Endodermal cell (in vitro differentiated cells): ENCODE measurements around the gene IGFBP6. TPM values are rescaled to one million over a fixed set of nuclear protein-coding genes. Genes with fewer than 3 reads are reported as not detected.
A peak's percentile ranks its signal among the peaks of the same experiment; 100 is the strongest.

Experiments
- DNase-seq: peaks from one replicate; pipeline ENCODE4 v3.0.0-alpha.2; 2017
- H3K27ac ChIP-seq: 2 replicates; pipeline ENCODE4 v1.5.1; 2013; ENCODE audit warnings: mild to moderate bottlenecking, low read depth, low read length, moderate library complexity
- H3K27me3 ChIP-seq: 2 replicates; pipeline ENCODE4 v1.6.1; 2013; ENCODE audit warnings: mild to moderate bottlenecking, low read length, moderate library complexity; ENCODE audit not compliant: insufficient read depth, control insufficient read depth, poor library complexity, severe bottlenecking
- H3K36me3 ChIP-seq: 2 replicates; pipeline ENCODE4 v1.7.0; 2013; ENCODE audit warnings: mild to moderate bottlenecking, low read length, moderate library complexity; ENCODE audit not compliant: control insufficient read depth, insufficient read depth
- H3K4me1 ChIP-seq: one replicate; pipeline ENCODE4 v1.7.0; 2013; ENCODE audit warnings: low read length; ENCODE audit not compliant: control insufficient read depth, insufficient read depth
- H3K4me3 ChIP-seq: 2 replicates; pipeline ENCODE4 v1.5.1; 2013; ENCODE audit warnings: mild to moderate bottlenecking, low read length, moderate library complexity
- H3K9ac ChIP-seq: 2 replicates; pipeline ENCODE4 v1.6.1; 2013; ENCODE audit warnings: mild to moderate bottlenecking, low read length, moderate library complexity; ENCODE audit not compliant: poor library complexity, severe bottlenecking; ENCODE audit errors: extremely low read depth
- H3K9me3 ChIP-seq: 2 replicates; pipeline ENCODE4 v1.6.1; 2013; ENCODE audit warnings: mild to moderate bottlenecking, low read length, moderate library complexity; ENCODE audit not compliant: control insufficient read depth
- H3K27ac Mint-ChIP-seq: 2 replicates; pipeline ENCODE4 v1.8.0; 2020; ENCODE audit warnings: mixed read lengths
- H3K27me3 Mint-ChIP-seq: 2 replicates; pipeline ENCODE4 v1.8.0; 2021; ENCODE audit warnings: mild to moderate bottlenecking, mixed read lengths; ENCODE audit not compliant: insufficient read depth
- H3K36me3 Mint-ChIP-seq: 2 replicates; pipeline ENCODE4 v1.8.0; 2020; ENCODE audit warnings: low read depth, mixed read lengths
- H3K4me1 Mint-ChIP-seq: 2 replicates; pipeline ENCODE4 v1.8.0; 2020; ENCODE audit warnings: mixed read lengths
- H3K4me3 Mint-ChIP-seq: 2 replicates; pipeline ENCODE4 v1.8.0; 2020; ENCODE audit warnings: mild to moderate bottlenecking, moderate library complexity, mixed read lengths
- H3K9me3 Mint-ChIP-seq: 2 replicates; pipeline ENCODE4 v1.8.0; 2020; ENCODE audit warnings: mild to moderate bottlenecking, mixed read lengths
- CTCF ChIP-seq: fragments of 200-600 bp; sonication (generic); conservative IDR thresholded peaks from 2 replicates; pipeline ENCODE4 v1.5.0; 2021; ENCODE audit warnings: antibody characterized with exemption, mild to moderate bottlenecking
- WGBS, 2 experiments: methylation state at CpG; one replicate each; pipeline versions ENCODE4 v1.1.5 to v1.1.7; 2013; ENCODE audit warnings: missing lambda C conversion rate in 2 of 2, mixed read lengths in 1 of 2; ENCODE audit not compliant: insufficient coverage in 1 of 2, insufficient read length in 1 of 2; 5-methylcytosine and 5-hydroxymethylcytosine counted together
- total RNA-seq, 2 donors: library from RNA; stranded (reverse); fragmentation: NEBNext Ultra II Directional in 1 of 2; extraction: Animal tissue kit (Norgen Biotek cat#: 25700) in 1 of 2; gene quantifications; 2 replicates in 1 of 2; 3 replicates in 1 of 2; pipeline ENCODE4 v1.2.1, GENCODE V29; 2021

Gene IGFBP6
- total RNA-seq, 2 donors from 2014 or later: 21.7 to 48.4 TPM

- peak; percentile 41 for DNase-seq
- Mint-ChIP-seq H3K4me3 (no peak overlapping the region), H3K27me3 (peaks cover 9% of the 10 kb centered on the region), H3K36me3 (no peaks in the 10 kb centered on the region), H3K9me3 (peaks cover 4% of the 10 kb centered on the region), H3K27ac (no peak overlapping the region), H3K4me1 (peaks cover 42% of the 10 kb centered on the region)
- 93 to 100% methylated on average over 1 to 3 of the region's 3 CpGs for WGBS, 2 experiments
- Histone ChIP-seq H3K27ac (no peak overlapping the region), H3K27me3 (peaks cover 1% of the 10 kb centered on the region), H3K4me3 (no peak overlapping the region), H3K36me3 (no peaks in the 10 kb centered on the region), H3K4me1 (peaks cover 23% of the 10 kb centered on the region), H3K9ac (no peak overlapping the region), H3K9me3 (peaks cover 10% of the 10 kb centered on the region)
- TF ChIP-seq CTCF: no peak
Observed at GRCh38 chr12:53103860-53104305, 6.4 kb downstream of the IGFBP6 start.

- no peaks in the 10 kb centered on the region for H3K27me3 ChIP-seq
- H3K4me1 Mint-ChIP-seq: peaks cover 36% of the 10 kb centered on the region
Observed at GRCh38 chr12:53105256-53105655, 7.8 kb downstream of the IGFBP6 start.

GRCh38 chr12:53105712-53106439 lies 8.4 kb downstream of the IGFBP6 start:
- H3K4me3 ChIP-seq: no peak overlapping the region
- peak; percentile 35 for DNase-seq
- 84 to 88% methylated on average over 6 to 7 of the region's 7 CpGs for WGBS, 2 experiments
- H3K27ac ChIP-seq: no peak overlapping the region
- H3K9ac ChIP-seq: no peak overlapping the region
- H3K9me3 ChIP-seq: peaks cover 23% of the 10 kb centered on the region
- peaks cover 20% of the 10 kb centered on the region for H3K4me1 ChIP-seq
- no peaks in the 10 kb centered on the region for H3K36me3 ChIP-seq
- H3K4me3 Mint-ChIP-seq: no peak overlapping the region
- peaks cover 2% of the 10 kb centered on the region for H3K36me3 Mint-ChIP-seq
- H3K9me3 Mint-ChIP-seq: peaks cover 15% of the 10 kb centered on the region
- H3K27me3 Mint-ChIP-seq: peaks cover 2% of the 10 kb centered on the region
- no peak for TF ChIP-seq CTCF
- H3K27me3 ChIP-seq: no peaks in the 10 kb centered on the region
- peaks cover 35% of the 10 kb centered on the region for H3K4me1 Mint-ChIP-seq
- no peak overlapping the region for H3K27ac Mint-ChIP-seq

More at GRCh38 chr12:53105256-53105655, 7.8 kb downstream of the IGFBP6 start:
- H3K4me3 ChIP-seq: no peak overlapping the region
- no peak overlapping the region for H3K27ac ChIP-seq
- TF ChIP-seq CTCF: no peak
- WGBS, 2 experiments: 92 to 96% methylated on average over 6 to 8 of the region's 8 CpGs
- peaks cover 20% of the 10 kb centered on the region for H3K4me1 ChIP-seq
- Mint-ChIP-seq H3K27me3 (peaks cover 3% of the 10 kb centered on the region), H3K36me3 (peaks cover 2% of the 10 kb centered on the region), H3K9me3 (peaks cover 14% of the 10 kb centered on the region), H3K4me3 (no peak overlapping the region), H3K27ac (no peak overlapping the region)
- peak; percentile 44 for DNase-seq
- H3K36me3 ChIP-seq: no peaks in the 10 kb centered on the region
- no peak overlapping the region for H3K9ac ChIP-seq
- H3K9me3 ChIP-seq: peaks cover 19% of the 10 kb centered on the region
